Left lung (tissue), 10 donors: Measurements from ENCODE around the gene HGFAC. TPM values are rescaled to one million over a fixed set of nuclear protein-coding genes. Genes with fewer than 3 reads are reported as not detected.
A peak's percentile ranks its signal among the peaks of the same experiment; 100 is the strongest.

Experiments used
- ATAC-seq: fragments of 200-7000 bp; cut with Tn5 transposase; one replicate; pipeline ENCODE4 v1.9.1; 2020; ENCODE audit warnings: moderate library complexity
- DNase-seq, 4 donors: peaks; one replicate each; pipeline ENCODE4 v3.0.0-alpha.2; 2013 to 2020
- H3K27ac ChIP-seq, 2 donors: fragments of 200-600 bp; sonication (generic) in 1 of 2; one replicate each; pipeline versions ENCODE4 v1.5.0 to v1.8.0; 2020 to 2021
- H3K27me3 ChIP-seq, 2 donors: fragments of 200-600 bp; sonication (generic) in 1 of 2; one replicate each; pipeline versions ENCODE4 v1.5.0 to v1.8.0; 2020 to 2021
- H3K36me3 ChIP-seq, 2 donors: fragments of 200-600 bp; sonication (generic) in 1 of 2; one replicate each; pipeline versions ENCODE4 v1.5.0 to v1.8.0; 2020 to 2021
- H3K4me1 ChIP-seq, 2 donors: fragments of 200-600 bp; one replicate each; pipeline ENCODE4 v1.8.0; 2021
- H3K4me3 ChIP-seq, 2 donors: fragments of 200-600 bp; sonication (generic) in 1 of 2; one replicate each; pipeline versions ENCODE4 v1.5.0 to v1.8.0; 2020 to 2021; ENCODE audit warnings: mild to moderate bottlenecking in 1 of 2
- H3K9me3 ChIP-seq, 2 donors: fragments of 200-600 bp; sonication (generic) in 1 of 2; one replicate each; pipeline versions ENCODE4 v1.5.0 to v1.8.0; 2020 to 2021
- intact Hi-C, 2 donors: fragments of 100-400 bp; cut with DNase I; formaldehyde crosslinking; loops; one replicate each; pipeline versions ENCODE4 v1.11.2 to v1.14.2; 2022
- polyA plus RNA-seq, 6 donors: library from polyadenylated mRNA; unstranded; fragments of 120-200 nt; gene quantifications; one replicate each; pipeline ENCODE4 v1.2.1, GENCODE V29; 2013; ENCODE audit not compliant: insufficient read length in 6 of 6
- total RNA-seq, 2 donors: library from RNA; stranded (reverse); fragmentation: NEBNext Ultra II Directional; extraction: Animal tissue kit (Norgen Biotek cat#: 25700); gene quantifications; one replicate each; pipeline ENCODE4 v1.2.1, GENCODE V29; 2021
- TF ChIP-seq, protein P1 (sequence below), 2 donors: fragments of 200-600 bp; sonication (generic) in 1 of 2; IDR thresholded peaks; one replicate each; pipeline versions ENCODE4 v1.5.0 to v1.8.0; 2021; ENCODE audit warnings: antibody characterized with exemption in 2 of 2
- donor health status: DM: no; HTN: yes; CAD: no.
- donor health status: DM: no; HTN: no; CAD: no.

HGFAC gene
- total and polyA plus RNA-seq, 8 donors, result 0.32 to 1.5 (median 0.72) TPM; not detected in 1

DNA sequence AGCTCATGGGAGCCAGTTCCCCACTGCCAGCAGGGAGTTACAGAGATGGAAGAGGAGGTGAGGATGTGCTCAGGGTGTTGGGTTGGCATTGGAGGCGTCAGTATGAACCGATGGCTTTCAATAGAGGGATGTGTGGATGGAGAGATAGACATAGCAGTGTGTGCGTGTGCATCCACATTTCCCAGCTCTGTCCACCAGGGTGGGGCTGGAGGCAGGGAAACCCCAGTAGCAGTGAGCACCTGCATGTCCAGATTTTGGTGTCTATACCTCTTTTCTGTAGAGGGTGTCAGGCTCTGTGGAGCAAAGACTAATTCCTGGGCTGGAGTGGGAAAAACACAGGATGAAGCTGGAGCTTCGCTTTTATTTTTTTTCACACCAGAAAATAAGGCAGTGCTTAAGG is 37.2 kb upstream of the HGFAC start:
- Histone ChIP-seq H3K27ac (no peak overlapping the region), H3K4me3 (no peak overlapping the region), H3K4me1 (no peaks in the 10 kb centered on the region), H3K9me3 (no peaks in the 10 kb centered on the region), H3K27me3 (no peaks in the 10 kb centered on the region), H3K36me3 (no peaks in the 10 kb centered on the region)
- TF ChIP-seq, protein P1, sequence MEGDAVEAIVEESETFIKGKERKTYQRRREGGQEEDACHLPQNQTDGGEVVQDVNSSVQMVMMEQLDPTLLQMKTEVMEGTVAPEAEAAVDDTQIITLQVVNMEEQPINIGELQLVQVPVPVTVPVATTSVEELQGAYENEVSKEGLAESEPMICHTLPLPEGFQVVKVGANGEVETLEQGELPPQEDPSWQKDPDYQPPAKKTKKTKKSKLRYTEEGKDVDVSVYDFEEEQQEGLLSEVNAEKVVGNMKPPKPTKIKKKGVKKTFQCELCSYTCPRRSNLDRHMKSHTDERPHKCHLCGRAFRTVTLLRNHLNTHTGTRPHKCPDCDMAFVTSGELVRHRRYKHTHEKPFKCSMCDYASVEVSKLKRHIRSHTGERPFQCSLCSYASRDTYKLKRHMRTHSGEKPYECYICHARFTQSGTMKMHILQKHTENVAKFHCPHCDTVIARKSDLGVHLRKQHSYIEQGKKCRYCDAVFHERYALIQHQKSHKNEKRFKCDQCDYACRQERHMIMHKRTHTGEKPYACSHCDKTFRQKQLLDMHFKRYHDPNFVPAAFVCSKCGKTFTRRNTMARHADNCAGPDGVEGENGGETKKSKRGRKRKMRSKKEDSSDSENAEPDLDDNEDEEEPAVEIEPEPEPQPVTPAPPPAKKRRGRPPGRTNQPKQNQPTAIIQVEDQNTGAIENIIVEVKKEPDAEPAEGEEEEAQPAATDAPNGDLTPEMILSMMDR (IDR thresholded peaks at IDR 0.05), result no peak
- no peak for DNase-seq
- no peak for ATAC-seq
- intact Hi-C loops, result no loop called here

DNA sequence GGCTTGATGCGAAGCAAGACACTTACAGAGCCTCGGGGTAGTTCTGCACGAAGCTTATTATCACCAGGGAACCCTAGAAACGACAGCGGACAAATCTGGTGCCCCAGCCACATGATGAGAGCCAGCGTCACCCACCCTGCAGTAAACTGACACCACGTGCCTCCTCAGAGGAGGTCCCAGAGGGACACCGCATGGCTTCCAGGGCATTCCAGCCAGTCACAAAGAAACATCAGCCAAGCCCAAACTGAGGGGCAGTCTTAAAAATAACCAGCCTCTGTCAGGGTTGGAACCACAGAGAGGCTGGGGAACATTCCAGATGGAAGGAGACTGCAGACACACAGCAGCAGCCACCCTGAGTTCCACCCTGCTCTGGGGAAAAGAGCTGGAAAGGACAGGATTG is 36.6 kb upstream of the HGFAC start:
- intact Hi-C loops, result no loop called here
- Histone ChIP-seq H3K27me3 (no peaks in the 10 kb centered on the region), H3K9me3 (no peaks in the 10 kb centered on the region), H3K27ac (no peak overlapping the region), H3K36me3 (no peaks in the 10 kb centered on the region), H3K4me1 (no peaks in the 10 kb centered on the region), H3K4me3 (no peak overlapping the region)
- TF ChIP-seq, protein P1 (IDR thresholded peaks at IDR 0.05), result no peak
- DNase-seq (no peak), ATAC-seq (no peak)

DNA sequence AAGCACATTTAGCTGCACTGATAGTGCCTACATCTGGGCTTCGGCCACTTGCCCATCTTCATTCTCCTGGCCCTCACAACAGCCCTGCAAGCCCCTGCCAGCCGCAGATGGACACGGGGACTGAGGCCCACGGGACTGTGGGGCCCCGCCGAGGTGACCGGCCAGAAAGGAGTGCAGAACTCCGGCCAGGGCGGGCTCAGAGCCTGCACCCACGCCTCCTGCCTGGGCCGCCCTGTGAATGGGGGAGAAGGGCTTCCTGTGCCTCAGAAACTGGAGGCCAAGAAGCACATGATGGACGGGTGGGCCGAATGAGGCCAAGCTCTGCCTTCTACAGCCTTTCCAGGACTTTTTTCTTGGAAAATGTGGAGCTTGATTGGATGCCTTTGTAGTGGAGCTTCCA is 35.7 kb upstream of the HGFAC start:
- TF ChIP-seq, protein P1 (IDR thresholded peaks at IDR 0.05), result no peak
- ATAC-seq (no peak), DNase-seq (peak in 1 of 4 donors; percentile 72)
- no peak overlapping the region for H3K4me3 ChIP-seq
- H3K4me1 ChIP-seq, result no peaks in the 10 kb centered on the region
- H3K27ac ChIP-seq, result no peak overlapping the region
- no peaks in the 10 kb centered on the region for H3K9me3 ChIP-seq
- H3K36me3 ChIP-seq, result no peaks in the 10 kb centered on the region
- no peaks in the 10 kb centered on the region for H3K27me3 ChIP-seq
- intact Hi-C loops, result no loop called here

DNA sequence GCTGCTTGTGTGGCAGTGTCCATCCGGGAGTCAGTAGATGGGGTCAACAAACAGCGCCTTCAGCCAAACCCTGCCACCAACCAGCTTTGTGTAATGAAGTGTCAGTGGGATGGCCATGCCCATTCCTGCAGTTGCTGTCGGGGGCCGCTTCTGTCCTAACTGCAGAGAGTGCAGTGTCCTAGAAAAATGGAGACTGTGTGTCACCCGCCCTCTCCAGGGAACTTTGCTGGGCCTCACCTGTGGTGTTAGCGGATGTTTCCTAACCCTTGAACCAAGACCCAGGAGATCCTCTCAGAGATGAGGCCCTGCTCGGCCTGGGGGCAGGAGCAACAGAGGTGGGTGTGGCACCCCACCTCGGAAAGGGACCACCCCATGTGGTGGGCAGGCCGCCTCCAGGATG is 35.3 kb upstream of the HGFAC start:
- H3K9me3 ChIP-seq, result no peaks in the 10 kb centered on the region
- H3K27me3 ChIP-seq, result no peaks in the 10 kb centered on the region
- DNase-seq (no peak), ATAC-seq (no peak)
- H3K36me3 ChIP-seq, result no peaks in the 10 kb centered on the region
- no peak overlapping the region for H3K27ac ChIP-seq
- intact Hi-C loops, result no loop called here
- TF ChIP-seq, protein P1 (IDR thresholded peaks at IDR 0.05), result no peak
- H3K4me1 ChIP-seq, result no peaks in the 10 kb centered on the region
- no peak overlapping the region for H3K4me3 ChIP-seq

DNA sequence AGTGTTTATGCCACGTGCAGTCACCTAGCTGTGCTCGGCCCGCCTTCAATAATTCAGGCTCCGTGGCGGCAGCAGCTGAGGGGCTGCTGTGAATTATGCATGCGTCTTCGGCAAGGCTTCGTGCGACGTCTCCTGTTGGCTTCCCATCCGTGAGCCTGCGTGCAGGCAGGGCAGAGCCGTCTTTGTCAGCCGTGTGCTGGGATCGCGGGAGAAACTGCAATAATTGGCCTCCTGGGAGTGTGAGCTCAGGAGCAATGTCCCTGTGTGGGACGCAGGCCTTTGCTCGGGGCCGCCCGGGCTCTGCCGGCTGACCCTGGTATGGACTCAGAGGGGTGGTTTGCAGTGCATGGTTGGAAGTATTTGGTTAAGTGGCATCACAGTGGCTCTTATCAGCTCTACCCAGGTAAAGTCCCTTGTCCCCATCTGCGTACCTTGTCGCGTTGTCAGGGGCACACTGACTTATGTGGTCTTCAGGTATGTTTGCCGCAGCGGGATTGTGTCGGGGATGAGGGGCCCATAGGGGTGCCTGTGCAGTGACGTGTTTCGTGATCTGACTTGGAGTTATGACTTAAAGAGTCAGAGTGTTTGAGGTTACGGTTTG is 34.5 kb upstream of the HGFAC start:
- TF ChIP-seq, protein P1 (IDR thresholded peaks at IDR 0.05), result no peak
- peak in 1 of 4 donors; percentile 58 for DNase-seq

More for the DNA sequence above, 34.5 kb upstream of the HGFAC start:
- H3K9me3 ChIP-seq, result no peaks in the 10 kb centered on the region
- intact Hi-C loops, result no loop called here
- no peaks in the 10 kb centered on the region for H3K27me3 ChIP-seq
- H3K36me3 ChIP-seq, result no peaks in the 10 kb centered on the region
- ATAC-seq, result no peak
- H3K4me1 ChIP-seq, result no peaks in the 10 kb centered on the region
- H3K4me3 ChIP-seq, result no peak overlapping the region
- no peak overlapping the region for H3K27ac ChIP-seq
